Brain microvascular endothelial cell (primary cell): ENCODE measurements around the gene CXCR3.
"Not testable (repeated sequence)": the region's sequence is repeated elsewhere in the genome, so short reads cannot be mapped to it uniquely, and the experiment has no call there.

Experiments used
- DNase-seq: peaks from one replicate; pipeline ENCODE4 v3.0.0-alpha.2; 2020
- H3K27ac ChIP-seq: fragments of 250-450 bp; sonication (Bioruptor Pico); 2 replicates; pipeline ENCODE4 v1.5.1; 2020; ENCODE audit warnings: mild to moderate bottlenecking, moderate library complexity
- H3K27me3 ChIP-seq: fragments of 250-450 bp; sonication (Bioruptor Pico); replicated peaks from 2 replicates; pipeline ENCODE4 v1.5.1; 2020; ENCODE audit warnings: mild to moderate bottlenecking
- H3K36me3 ChIP-seq: fragments of 250-450 bp; sonication (Bioruptor Pico); replicated peaks from 2 replicates; pipeline ENCODE4 v1.5.1; 2020; ENCODE audit warnings: mild to moderate bottlenecking
- H3K4me3 ChIP-seq: 2 replicates; pipeline ENCODE4 v1.5.1; 2011; ENCODE audit warnings: low read depth, mild to moderate bottlenecking, control low read depth, low read length, moderate library complexity
- CTCF ChIP-seq: IDR thresholded peaks from 2 replicates; pipeline ENCODE4 v1.5.1; 2011; ENCODE audit warnings: low read depth, mild to moderate bottlenecking, moderate library complexity, low read length, control low read depth, inconsistent platforms; ENCODE audit errors: missing control alignments
- in situ Hi-C: cut with HindIII; loops from 2 replicates; pipeline ENCODE4 v1.10.0; 2017; ENCODE audit warnings: low sequenced_read_pairs, low pct_ligation_motif_present

The CXCR3 gene

GRCh38 chrX:71664202-71664601 is 45.9 kb upstream of the CXCR3 start:
- H3K4me3 ChIP-seq, in situ Hi-C loops, H3K36me3 ChIP-seq, H3K27ac ChIP-seq, DNase-seq, H3K27me3 ChIP-seq: not testable (repeated sequence)
- peak; percentile 42 for TF ChIP-seq CTCF

- H3K27me3 ChIP-seq, H3K27ac ChIP-seq, H3K36me3 ChIP-seq, H3K4me3 ChIP-seq, DNase-seq, in situ Hi-C loops: not testable (repeated sequence)
These were observed 44.9 kb upstream of the CXCR3 start for GRCh38 chrX:71663238-71663637.

GRCh38 chrX:71662654-71663053 is 44.3 kb upstream of the CXCR3 start:
- H3K4me3 ChIP-seq, DNase-seq, in situ Hi-C loops, H3K27ac ChIP-seq, H3K36me3 ChIP-seq, H3K27me3 ChIP-seq: not testable (repeated sequence)

GRCh38 chrX:71661919-71662318 is 43.6 kb upstream of the CXCR3 start:
- Histone ChIP-seq H3K27me3 (no peaks in the 10 kb centered on the region), H3K27ac (no peak overlapping the region), H3K36me3 (no peaks in the 10 kb centered on the region), H3K4me3 (no peak overlapping the region)
- DNase-seq = no peak
- in situ Hi-C loops = no loop called here
- no peak for TF ChIP-seq CTCF

- no peak overlapping the region for H3K27ac ChIP-seq
- in situ Hi-C loops = no loop called here
- no peak for DNase-seq
- no peak for TF ChIP-seq CTCF
- no peaks in the 10 kb centered on the region for H3K36me3 ChIP-seq
- H3K27me3 ChIP-seq = no peaks in the 10 kb centered on the region
- no peak overlapping the region for H3K4me3 ChIP-seq
These were observed 42.5 kb upstream of the CXCR3 start for GRCh38 chrX:71660562-71661416.

- Histone ChIP-seq H3K4me3 (no peak overlapping the region), H3K36me3 (no peaks in the 10 kb centered on the region), H3K27me3 (no peaks in the 10 kb centered on the region), H3K27ac (no peak overlapping the region)
- DNase-seq = no peak
- TF ChIP-seq CTCF = no peak
- in situ Hi-C loops = no loop called here
These were observed 41.6 kb upstream of the CXCR3 start for GRCh38 chrX:71659959-71660358.

GRCh38 chrX:71659342-71659741 is 41.0 kb upstream of the CXCR3 start:
- in situ Hi-C loops = no loop called here
- no peak for TF ChIP-seq CTCF
- H3K27me3 ChIP-seq = no peaks in the 10 kb centered on the region
- no peak overlapping the region for H3K4me3 ChIP-seq
- H3K36me3 ChIP-seq = no peaks in the 10 kb centered on the region
- H3K27ac ChIP-seq = no peak overlapping the region
- DNase-seq = no peak
